Transverse colon (tissue), 4 donors: Measurements from ENCODE around the gene KRT2.

ENCODE experiments used
- EP300 ChIP-seq: sonication (generic); formaldehyde crosslinking; IDR thresholded peaks from one replicate; pipeline ENCODE4 v1.6.1; 2017; ENCODE audit warnings: antibody characterized with exemption, low read depth
- POLR2A ChIP-seq: fragments of 450-650 bp; IDR thresholded peaks from one replicate; pipeline ENCODE4 v1.6.1; 2016; ENCODE audit warnings: antibody characterized with exemption, mild to moderate bottlenecking, moderate library complexity
- POLR2AphosphoS5 ChIP-seq, 3 donors: sonication (generic); formaldehyde crosslinking; IDR thresholded peaks; one replicate each; pipeline ENCODE4 v1.6.1; 2016; ENCODE audit warnings: antibody characterized with exemption in 3 of 3
- TF ChIP-seq, protein P1 (sequence below), 5 experiments: fragments of 200-600 bp in 3 of 5; fragments of 450-650 bp in 2 of 5; sonication (generic) in 3 of 5; IDR thresholded peaks; 1 replicate in 2 of 5; 2 replicates in 3 of 5; pipeline ENCODE4 v1.5.1; 2016 to 2017; ENCODE audit warnings: antibody characterized with exemption in 5 of 5, inconsistent platforms in 3 of 5, mild to moderate bottlenecking in 2 of 5, moderate library complexity in 1 of 5

DNA sequence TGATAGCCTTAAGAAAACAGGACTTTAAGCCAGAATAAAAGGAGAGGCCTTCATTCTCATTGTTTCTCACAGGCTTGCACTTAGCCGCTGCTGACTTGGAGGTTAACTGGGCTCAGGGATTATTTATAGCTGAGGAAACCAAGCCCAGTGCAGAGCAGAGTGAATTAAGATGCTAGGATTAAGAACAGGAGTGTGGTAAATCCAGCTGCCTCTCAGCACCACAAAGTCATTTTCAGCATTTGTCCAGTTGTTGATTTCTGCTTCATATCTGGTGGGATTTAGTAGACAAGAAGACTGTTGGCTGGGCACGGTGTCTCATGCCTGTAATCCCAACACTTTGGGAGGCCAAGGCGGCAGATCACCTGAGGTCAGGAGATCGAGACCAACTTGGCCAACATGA lies 19.4 kb downstream of the KRT2 start:
- TF ChIP-seq, protein P1, sequence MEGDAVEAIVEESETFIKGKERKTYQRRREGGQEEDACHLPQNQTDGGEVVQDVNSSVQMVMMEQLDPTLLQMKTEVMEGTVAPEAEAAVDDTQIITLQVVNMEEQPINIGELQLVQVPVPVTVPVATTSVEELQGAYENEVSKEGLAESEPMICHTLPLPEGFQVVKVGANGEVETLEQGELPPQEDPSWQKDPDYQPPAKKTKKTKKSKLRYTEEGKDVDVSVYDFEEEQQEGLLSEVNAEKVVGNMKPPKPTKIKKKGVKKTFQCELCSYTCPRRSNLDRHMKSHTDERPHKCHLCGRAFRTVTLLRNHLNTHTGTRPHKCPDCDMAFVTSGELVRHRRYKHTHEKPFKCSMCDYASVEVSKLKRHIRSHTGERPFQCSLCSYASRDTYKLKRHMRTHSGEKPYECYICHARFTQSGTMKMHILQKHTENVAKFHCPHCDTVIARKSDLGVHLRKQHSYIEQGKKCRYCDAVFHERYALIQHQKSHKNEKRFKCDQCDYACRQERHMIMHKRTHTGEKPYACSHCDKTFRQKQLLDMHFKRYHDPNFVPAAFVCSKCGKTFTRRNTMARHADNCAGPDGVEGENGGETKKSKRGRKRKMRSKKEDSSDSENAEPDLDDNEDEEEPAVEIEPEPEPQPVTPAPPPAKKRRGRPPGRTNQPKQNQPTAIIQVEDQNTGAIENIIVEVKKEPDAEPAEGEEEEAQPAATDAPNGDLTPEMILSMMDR (IDR thresholded peaks at IDR 0.05), result no peak
- TF ChIP-seq POLR2AphosphoS5 (IDR thresholded peaks at IDR 0.05) (no peak), EP300 (no peak), POLR2A (no peak)
